ENCODE results near the gene SPACA9. TPM values are rescaled to one million over a fixed set of nuclear protein-coding genes. Genes with fewer than 3 reads are reported as not detected.

SPACA9 gene
- total RNA-seq, 1 donor from 2014 or later = 1.2 TPM

DNA sequence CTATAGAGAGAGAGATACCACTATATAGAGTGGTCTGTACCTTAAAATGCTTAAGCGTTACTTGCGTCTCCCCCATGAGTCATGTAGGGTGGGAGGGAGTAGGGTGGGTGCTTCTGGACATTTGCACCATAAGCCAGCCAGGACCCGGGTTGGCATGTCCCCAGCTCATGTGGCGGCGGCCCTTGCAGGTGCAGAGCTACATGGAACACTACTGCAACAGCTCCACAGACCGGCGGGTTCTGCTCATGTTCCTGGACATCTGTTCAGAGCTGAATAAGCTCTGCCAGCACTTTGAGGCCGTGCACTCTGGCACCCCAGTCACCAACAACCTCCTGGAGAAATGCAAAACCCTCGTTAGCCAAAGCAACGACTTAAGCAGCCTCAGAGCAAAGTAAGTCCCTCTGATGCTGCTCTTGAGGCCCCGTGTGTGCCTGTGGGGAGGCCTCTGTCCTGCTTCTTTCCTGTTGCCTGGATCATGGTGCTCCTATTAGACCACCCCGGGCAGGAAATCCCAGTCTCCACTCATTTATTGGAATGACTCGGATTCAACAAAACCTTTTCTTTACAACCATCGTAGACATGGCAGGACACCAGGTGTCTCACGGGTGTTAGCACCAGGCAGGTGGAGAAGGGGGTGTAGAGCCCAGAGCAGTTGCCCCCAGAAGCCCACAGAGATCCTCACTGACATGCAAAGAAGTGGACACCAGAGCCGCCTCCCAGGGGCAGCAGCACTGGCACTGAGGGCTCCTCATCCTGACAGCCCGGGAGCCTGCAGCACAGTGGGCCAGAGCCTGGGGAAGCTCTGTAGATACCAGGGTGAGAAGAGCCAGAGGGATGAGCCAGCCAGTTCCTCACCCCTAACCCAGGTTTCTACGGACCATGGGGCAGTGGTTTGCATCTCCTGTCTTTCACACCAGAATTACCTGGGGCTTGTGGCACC, 8.8 kb downstream of the SPACA9 start:
- ChIA-PET CTCF (interaction anchor here (1.1 kb wide), 1 partner anchor 11 kb away, joined by 3 read pairs; no protein-coding TSS in a partner anchor), POLR2A (interaction anchor here (0.5 to 2.8 kb wide), 6 partner anchors 9 to 217 kb away, joined by 3 to 18 read pairs (median 4); partner anchors contain the start of genes AK8, DDX31, GTF3C4 and GTF3C5)
- no peaks in the 10 kb centered on the region for H3K27me3 Mint-ChIP-seq
- peaks cover 50% of the 10 kb centered on the region for H3K4me1 Mint-ChIP-seq
- peak overlapping the region; percentile 92 for H3K27ac Mint-ChIP-seq
- DNase-seq (no peak), ATAC-seq (ENCODE audit: low read depth) (no peak)
- intact Hi-C loops (cut with micrococcal nuclease) = loop anchor here (1.0 to 2.0 kb wide), 2 partner anchors 9 to 15 kb away; partner anchors contain the start of genes AK8 and SPACA9
- H3K9me3 Mint-ChIP-seq = no peaks in the 10 kb centered on the region
- no peak overlapping the region for H3K4me3 Mint-ChIP-seq
- H3K36me3 Mint-ChIP-seq (ENCODE audit: low read depth) = no peaks in the 10 kb centered on the region
- TF ChIP-seq, protein P1, sequence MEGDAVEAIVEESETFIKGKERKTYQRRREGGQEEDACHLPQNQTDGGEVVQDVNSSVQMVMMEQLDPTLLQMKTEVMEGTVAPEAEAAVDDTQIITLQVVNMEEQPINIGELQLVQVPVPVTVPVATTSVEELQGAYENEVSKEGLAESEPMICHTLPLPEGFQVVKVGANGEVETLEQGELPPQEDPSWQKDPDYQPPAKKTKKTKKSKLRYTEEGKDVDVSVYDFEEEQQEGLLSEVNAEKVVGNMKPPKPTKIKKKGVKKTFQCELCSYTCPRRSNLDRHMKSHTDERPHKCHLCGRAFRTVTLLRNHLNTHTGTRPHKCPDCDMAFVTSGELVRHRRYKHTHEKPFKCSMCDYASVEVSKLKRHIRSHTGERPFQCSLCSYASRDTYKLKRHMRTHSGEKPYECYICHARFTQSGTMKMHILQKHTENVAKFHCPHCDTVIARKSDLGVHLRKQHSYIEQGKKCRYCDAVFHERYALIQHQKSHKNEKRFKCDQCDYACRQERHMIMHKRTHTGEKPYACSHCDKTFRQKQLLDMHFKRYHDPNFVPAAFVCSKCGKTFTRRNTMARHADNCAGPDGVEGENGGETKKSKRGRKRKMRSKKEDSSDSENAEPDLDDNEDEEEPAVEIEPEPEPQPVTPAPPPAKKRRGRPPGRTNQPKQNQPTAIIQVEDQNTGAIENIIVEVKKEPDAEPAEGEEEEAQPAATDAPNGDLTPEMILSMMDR (IDR thresholded peaks at IDR 0.05) = no peak

DNA sequence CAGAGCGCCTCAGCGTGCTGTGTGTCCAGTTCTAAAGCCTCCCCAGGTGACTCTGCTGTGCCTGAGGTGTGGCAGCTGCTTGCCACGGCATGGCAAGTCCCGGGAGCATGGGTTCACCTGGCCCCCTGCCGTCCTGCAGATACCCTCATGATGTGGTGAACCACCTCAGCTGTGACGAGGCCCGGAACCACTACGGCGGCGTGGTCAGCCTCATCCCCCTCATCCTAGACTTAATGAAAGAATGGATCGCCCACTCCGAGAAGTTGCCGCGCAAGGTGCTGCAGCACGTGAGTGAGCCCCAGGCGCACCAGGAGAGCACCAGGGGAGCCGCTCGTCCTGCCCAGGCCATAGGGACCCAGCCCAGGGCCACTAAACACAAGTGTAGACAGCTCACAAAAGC, 9.5 kb downstream of the SPACA9 start:
- Mint-ChIP-seq H3K4me1 (peaks cover 50% of the 10 kb centered on the region), H3K9me3 (no peaks in the 10 kb centered on the region), H3K36me3 (ENCODE audit: low read depth) (peaks cover 6% of the 10 kb centered on the region), H3K4me3 (no peak overlapping the region), H3K27me3 (no peaks in the 10 kb centered on the region), H3K27ac (peak overlapping the region; percentile 92)
- TF ChIP-seq, protein P1 (IDR thresholded peaks at IDR 0.05) = no peak
- DNase-seq (no peak), ATAC-seq (ENCODE audit: low read depth) (peak; percentile 30)
- intact Hi-C loops (cut with micrococcal nuclease) = loop anchor here (1.0 to 2.0 kb wide), 2 partner anchors 10 to 15 kb away; partner anchors contain the start of genes AK8 and SPACA9
- POLR2A ChIA-PET = interaction anchor here (0.5 to 2.8 kb wide), 7 partner anchors 10 to 218 kb away, joined by 3 to 18 read pairs (median 3); partner anchors contain the start of genes AK8, DDX31, GTF3C4 and GTF3C5
- CTCF ChIA-PET = interaction anchor here (1.1 kb wide), 1 partner anchor 10 kb away, joined by 3 read pairs; no protein-coding TSS in a partner anchor

DNA sequence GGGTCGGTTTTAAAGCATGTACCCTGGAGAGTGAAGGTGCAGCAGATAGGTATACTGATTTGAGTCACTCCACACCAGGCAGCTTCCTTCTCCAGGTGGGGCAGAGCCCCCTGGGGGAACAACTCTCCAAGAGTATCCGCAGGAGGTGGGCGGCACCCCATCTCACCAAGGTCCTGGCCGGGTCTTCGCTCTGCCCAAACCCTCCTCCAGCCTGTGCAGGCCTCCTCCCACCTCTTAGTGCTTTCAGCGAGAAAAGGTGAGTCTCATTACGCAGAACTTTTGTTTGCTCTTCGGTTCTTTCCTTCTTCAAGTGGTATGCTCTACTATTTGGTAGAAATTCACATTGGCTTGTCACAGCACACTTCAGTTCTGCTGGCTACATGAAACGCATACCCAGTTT, 13.7 kb downstream of the SPACA9 start:
- Mint-ChIP-seq H3K4me3 (no peak overlapping the region), H3K27ac (no peak overlapping the region), H3K4me1 (peaks cover 30% of the 10 kb centered on the region), H3K27me3 (no peaks in the 10 kb centered on the region), H3K36me3 (ENCODE audit: low read depth) (peaks cover 38% of the 10 kb centered on the region), H3K9me3 (no peaks in the 10 kb centered on the region)
- CTCF ChIA-PET = interaction anchor here (1.6 kb wide), 1 partner anchor 10 kb away, joined by 6 read pairs; no protein-coding TSS in a partner anchor
- ATAC-seq (ENCODE audit: low read depth) (no peak), DNase-seq (no peak)
- TF ChIP-seq, protein P1 (IDR thresholded peaks at IDR 0.05) = no peak
- intact Hi-C loops (cut with micrococcal nuclease) = no loop called here
- POLR2A ChIA-PET = no interaction called here

DNA sequence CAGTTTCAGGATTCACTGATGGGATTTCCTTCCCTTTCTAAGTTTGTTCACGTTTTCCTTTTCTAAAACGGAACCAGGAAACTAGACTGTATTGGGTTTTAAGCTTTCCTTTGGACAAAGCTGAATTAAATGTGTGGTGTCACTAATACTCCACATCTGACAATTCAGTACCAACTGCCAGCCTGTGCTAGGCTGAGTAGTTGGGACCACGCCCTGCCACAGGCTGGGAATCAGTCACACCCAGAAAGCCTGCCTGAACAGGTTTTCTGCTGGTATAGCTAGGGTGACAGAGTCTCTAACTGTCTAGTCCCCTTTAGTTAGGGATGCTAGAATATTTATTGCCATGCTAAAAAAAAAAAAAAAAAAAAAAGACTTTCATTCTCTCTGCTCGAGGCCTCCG, 15.6 kb downstream of the SPACA9 start:
- Mint-ChIP-seq H3K27me3 (no peaks in the 10 kb centered on the region), H3K4me3 (no peak overlapping the region), H3K36me3 (ENCODE audit: low read depth) (peaks cover 56% of the 10 kb centered on the region), H3K9me3 (no peaks in the 10 kb centered on the region), H3K27ac (no peak overlapping the region), H3K4me1 (peaks cover 10% of the 10 kb centered on the region)
- ATAC-seq (ENCODE audit: low read depth) (no peak), DNase-seq (no peak)
- POLR2A ChIA-PET = interaction anchor here (0.7 kb wide), 1 partner anchor 1038 kb away, joined by 14 read pairs; no protein-coding TSS in a partner anchor
- TF ChIP-seq, protein P1 (IDR thresholded peaks at IDR 0.05) = no peak
- intact Hi-C loops (cut with micrococcal nuclease) = no loop called here
- CTCF ChIA-PET = interaction anchor here (1.0 to 1.2 kb wide), 2 partner anchors 11 to 46 kb away, joined by 3 to 4 read pairs; no protein-coding TSS in a partner anchor

Measured in activated B cell treated with CpG ODN at 0.5 μM for 24 hours (primary cell).